Stimulated activated CD4-positive, alpha-beta T cell treated with anti-CD3 and anti-CD28 coated beads, TNF-alpha, amount 100 ng/mL, for 1 hour (primary cell): ENCODE results near the gene MACF1.

Experiments used
- DNase-seq, 3 donors: peaks; one replicate each; pipeline ENCODE4 v3.0.0-alpha.2; 2020; ENCODE audit warnings: low read depth in 3 of 3, low spot score in 1 of 3

Gene MACF1

DNA sequence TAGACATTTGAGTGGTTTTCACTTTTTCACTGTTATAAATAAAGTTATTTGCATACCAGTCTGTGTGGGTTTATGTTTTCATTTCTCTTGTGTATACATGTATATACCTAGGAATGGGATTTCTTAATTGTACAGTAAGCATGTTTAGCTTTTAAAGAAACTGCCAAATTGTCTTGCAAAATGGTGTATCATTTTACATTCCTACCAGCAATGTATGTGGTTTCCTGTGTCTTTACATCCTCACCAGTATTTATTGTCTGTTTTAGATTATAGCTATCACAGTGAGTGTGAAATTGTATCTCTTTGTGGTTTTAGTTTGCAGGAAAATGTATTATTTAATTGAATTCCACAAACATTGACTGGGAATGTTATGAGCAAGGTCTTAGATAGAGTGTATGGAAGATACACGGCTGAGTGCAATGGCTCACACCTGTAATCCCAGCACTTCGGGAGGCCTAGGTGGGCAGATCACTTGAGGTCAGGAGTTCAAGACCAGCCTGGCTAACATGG lies 57.3 kb downstream of the MACF1 start:
- no peak for DNase-seq

DNA sequence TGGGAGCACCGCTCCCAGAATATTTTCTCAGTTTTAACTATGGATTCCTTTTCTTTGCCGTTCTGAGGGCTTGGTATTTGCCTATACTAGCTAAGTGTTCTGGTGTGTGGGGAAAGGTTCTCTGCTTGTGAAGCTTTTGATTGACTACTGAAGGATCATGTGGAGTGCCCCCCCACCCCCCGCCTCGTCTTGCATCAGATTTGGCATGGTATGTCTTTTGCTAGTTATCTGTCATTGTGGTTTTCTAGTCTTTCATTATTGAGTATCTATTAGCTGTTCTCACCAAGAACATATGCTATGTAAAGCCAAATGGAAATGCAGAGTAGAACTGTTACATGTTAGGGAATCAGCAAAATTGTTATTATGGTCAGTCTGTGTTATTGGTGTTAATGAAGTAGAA lies 58.3 kb downstream of the MACF1 start:
- no peak for DNase-seq

DNA sequence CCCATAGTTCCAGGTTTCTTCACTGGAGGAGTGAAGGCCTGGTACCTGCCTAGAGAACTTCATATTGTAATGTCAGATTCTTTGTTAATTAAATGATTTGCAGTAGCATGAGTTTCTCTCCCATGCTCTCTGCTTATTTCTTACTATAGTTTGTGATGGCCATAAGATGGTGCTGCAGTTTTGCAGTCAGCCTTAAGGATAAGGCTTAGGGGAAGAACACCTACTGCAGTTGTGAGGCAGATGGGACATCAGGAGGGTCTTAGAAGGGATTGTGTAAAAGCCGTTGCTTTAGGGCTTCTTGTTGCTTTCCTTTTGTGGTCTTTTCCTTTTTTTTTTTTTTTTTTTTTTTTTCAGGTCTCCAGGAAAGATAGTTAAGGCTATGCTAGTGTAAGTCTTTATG lies 61.8 kb downstream of the MACF1 start:
- DNase-seq = no peak

DNA sequence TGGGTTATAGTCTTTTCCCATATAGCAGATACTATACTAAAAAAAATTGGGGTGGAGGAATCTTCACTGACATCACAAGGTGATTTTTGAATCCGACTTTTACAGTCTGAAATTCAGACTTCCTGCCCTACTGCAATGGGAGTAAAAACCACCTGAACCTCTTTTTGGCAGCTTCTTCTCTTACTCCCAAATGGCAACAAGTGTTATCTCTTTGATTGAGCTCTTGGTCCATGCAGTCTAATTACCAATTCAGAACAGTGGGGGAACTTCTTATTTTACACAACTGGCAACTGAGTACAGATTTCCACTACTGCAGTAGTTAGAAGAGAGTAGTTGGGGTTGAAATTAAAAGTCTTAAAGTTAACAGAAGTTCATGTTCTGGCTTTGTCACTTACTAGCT lies 62.3 kb downstream of the MACF1 start:
- no peak for DNase-seq

DNA sequence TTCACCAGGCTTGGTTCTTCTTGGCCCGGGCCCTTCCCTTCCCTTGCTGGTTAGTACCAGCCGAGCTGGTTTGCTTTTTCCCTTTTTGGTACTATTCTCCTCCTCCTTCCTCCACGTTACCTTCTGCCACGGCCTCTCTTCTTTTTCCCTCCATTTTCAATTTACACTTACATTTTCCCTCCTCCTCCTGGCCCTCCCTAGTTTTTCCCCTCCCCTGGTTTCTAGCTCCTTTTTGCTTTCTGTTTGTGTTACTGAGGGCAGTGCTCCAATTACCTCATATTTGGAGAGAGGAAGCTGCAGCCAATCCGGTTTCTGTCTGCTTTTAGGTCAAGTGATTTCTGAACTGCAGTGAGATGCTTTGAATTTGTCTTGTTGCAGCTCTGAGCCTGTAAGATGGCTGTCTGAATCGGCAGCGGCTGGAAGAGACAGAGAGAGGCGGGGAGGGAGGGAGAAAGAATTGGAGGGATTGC lies 63.7 kb downstream of the MACF1 start:
- DNase-seq = no peak

DNA sequence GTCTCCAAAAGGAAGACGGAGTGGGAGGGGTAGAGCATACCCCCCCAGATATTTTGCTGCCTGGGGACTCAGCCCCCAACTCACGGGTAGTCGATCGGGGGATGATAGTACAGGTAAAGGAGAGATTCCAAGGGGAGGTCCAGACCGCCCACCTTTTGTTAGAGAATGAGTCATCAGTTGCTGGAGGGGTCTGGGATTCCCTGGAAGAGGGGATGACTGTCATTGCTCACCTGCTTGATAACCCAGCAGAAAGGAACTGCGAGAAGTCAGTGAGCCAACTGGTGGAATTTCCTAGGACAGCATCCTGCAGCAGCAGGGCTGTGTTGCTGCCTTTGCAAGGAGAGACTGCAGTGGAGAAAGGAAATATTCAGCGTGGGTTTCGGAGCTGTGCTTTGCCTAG lies 64.4 kb downstream of the MACF1 start:
- DNase-seq = no peak

DNA sequence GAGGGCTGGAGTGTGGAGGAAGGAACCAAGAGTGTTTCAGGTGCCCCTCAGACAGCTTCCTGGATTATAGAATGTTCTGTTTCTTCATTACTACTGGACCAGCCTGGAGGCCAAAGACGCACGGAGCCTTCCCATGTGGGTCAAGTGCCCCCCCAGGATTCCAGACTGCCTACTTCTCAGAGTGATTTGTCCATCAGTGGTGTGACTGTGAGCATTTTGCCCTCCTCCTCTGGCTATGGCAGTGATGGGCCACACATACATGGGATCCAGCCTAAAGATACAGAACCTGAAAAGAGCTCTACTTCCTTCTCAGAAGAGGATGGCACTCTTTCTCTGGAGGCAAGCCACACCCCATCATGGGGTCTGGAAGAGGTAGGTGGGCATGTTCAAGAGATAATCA lies 64.9 kb downstream of the MACF1 start:
- no peak for DNase-seq

DNA sequence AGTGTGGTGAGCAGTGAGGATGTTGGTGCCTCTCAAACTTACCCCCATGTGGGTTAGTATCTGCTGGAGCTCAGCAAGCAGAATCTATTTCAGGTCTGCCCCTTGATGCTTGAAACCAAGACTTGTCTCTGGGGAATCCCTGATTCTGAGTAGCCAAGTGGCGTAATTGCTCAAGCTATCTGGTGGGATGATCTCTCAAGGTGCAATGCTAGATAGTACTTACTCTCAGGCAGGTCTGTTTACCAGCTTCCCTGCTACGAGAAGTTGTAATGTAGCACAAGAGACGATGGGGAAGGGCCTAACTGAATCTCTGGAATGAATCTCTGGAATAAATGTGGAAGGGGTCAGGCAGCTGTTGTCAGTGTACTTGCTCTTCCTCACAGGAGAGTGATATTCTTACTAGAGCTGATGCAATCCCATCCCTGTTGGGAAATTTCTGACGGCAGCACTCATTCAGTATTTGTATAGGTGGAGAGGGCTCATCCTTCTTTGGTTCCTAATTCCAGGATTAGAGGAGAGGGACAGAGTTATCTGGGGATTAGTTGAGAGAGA lies 65.4 kb downstream of the MACF1 start:
- DNase-seq = no peak

DNA sequence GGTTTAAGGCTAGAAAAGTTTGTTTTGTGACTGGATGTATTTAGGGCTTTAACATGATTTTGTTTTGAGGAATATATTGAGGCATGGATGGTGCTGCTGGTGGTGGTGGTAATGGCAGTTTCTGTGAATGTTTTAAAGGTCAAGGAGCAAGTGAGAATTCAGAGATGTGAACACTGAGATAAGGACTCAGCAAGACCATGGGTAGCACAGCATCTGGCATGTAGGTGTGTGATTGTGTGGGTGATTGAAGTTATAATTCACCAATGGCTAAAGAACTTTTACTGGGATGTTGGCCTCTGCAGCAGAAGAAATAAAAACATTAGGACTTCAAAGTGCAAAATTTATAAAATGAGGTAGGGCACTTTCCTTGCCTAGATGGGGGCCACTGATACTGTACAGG lies 65.9 kb downstream of the MACF1 start:
- DNase-seq = no peak

DNA sequence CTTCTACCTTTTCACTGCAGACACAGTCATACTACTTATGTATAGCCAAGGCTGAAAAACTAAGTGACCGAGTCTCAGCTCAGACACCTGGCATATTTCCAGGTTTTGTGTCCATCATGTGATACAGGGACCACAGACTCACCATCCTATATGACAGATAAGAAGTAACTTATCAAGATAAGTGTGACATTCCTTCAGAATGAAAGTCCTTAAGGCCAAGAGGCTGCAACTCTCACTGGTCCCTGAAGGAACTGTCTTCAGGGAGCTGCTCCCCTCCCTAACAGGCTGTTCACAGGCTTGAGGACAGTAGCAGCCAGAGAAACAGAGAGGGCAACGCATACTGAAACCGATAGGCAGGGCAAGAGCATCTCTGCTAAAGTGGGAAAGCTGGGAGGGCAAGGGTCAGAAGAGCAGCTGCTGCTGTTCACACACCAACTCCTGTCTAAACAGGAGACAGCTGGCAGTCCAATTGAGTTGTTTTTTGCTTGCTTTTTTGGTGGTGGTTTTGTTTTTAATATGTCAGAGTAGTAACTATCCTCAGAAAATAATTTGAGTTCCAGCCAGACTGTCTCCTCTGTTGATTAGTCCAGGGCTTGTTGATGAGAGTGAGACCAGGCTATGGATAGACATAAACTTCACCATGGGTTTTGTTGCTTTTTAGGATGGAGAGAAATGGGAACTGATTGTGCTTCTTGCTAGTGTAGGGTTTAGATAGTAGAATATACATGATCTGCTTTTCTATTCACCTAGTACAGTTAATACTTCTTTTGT lies 67.7 kb downstream of the MACF1 start:
- no peak for DNase-seq

DNA sequence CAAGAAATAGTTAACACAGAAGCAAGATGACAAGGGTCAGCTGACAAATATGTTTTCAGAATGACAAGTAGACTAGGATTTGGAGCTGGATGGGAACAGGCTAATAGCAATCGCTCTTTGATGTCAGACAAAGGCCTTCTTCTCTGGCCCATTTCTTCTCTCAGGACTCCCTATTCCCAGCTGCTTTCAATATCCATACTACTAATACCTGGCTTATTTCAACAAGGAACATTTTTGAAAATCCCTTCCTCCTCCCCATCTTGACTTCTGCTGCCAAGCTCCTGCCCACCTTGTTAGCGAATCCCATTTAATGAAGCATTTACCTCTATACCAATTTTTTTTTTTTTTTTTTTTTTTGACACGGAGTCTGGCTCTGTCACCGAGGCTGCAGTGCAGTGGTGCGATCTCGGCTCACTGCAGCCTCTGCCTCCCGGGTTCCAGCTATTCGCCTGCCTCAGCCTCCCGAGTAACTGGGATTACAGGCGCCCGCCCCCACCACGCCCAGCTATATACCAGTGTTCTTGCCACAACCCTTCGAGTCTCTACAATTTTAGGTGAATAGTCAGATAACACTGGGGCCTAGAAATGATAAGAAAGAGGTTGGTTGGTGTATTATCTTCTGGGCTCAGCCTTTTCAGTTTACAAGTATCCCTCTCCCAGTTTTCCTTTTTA lies 68.4 kb downstream of the MACF1 start:
- no peak for DNase-seq

DNA sequence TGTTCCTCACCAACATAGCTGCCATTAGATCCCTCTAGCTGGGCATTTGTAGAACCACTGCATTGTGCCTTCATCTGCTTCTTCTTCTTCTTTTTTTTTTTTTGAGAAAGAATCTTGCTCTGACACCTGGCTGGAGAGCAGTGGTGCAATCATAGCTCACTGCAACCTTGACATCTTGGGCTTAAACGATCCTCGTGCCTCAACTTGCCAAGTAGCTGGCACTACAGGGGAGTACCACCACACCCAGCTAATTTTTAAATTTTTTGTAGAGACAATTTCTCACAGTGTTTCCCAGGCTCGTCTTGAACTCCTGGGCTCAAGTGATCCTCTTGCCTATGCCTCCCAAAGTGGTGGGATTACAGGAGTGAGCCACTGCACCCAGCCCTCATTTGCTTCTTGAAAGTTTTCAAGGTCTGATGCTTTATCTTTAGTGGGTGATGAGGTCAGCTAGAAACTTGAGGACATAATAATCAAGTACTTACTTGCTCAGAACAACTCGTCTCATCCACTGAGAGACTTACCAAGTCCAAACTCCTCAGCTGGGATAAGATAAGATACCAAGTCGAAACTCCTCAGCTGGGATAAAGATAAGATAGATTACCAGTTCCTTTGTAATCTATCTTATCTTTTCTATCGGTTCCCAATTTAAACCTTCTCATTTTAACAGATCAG lies 71.5 kb downstream of the MACF1 start:
- no peak for DNase-seq

DNA sequence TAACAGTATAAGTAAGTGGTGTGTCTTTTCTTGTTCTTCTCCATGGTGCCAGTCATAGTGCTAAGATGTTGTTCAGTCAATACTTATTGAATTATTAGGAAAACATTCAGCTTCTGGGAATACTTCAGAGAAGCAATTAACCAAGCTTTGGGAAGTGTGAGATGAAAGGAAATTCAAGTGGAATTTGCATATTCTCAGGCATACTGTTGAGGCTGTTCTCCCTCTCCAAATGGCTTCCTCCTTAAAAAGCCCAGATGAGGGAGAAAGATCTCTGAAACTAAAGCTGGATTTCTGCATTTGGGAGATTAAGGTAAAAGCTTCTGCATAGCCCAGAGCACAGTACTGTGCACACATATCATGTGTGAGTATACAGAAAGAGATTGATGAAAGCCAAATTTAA lies 73.4 kb downstream of the MACF1 start:
- DNase-seq = no peak

DNA sequence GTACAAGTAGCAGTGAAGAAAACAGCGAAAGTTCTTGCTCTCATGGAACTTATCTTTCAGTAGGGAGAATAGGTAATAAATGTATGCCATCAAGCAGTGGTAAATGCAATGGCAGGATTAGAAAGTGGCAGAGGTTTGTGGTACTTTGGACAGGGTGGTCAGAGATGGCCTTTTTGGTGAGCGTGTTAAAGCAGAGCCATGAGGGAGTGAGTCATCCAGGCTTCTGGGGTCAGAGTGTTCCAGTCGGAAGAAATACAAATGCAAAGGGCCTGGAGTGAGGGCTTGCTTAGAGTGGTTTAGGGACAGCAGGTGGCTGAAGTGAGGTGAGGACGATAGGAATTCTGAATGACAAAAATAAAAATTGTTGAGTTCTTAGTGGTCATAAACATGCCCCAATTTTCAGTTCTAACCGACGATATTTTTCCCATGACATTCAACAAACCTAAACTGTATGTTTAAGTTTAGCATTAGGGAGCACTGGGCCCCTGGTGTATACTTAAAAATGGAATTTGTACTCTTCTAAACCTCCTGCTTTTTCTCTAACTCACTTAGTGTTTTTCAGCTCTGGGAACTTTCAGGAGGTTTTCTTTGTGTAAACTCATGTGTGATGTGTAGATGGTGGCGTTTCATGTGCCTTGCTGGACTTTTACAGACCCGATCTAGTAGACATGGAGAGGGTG lies 78.2 kb downstream of the MACF1 start:
- no peak for DNase-seq

DNA sequence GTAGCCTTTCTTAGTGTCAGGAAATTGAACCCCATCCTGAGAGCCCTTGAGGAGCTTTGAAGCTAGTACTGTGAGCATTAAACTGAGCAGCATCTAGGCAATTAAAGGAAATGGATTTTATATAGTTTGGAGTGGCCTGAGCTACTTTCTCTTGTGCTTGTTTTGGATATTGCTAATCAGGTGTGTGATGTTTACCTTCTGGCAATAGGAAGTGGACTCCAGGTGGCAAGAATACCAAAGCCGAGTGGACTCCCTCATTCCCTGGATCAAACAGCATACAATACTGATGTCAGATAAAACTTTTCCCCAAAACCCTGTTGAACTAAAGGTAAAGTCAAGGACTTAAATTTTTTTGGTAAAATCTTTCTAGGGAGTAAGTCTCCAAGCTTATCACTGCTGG lies 79.4 kb downstream of the MACF1 start:
- DNase-seq = no peak

DNA sequence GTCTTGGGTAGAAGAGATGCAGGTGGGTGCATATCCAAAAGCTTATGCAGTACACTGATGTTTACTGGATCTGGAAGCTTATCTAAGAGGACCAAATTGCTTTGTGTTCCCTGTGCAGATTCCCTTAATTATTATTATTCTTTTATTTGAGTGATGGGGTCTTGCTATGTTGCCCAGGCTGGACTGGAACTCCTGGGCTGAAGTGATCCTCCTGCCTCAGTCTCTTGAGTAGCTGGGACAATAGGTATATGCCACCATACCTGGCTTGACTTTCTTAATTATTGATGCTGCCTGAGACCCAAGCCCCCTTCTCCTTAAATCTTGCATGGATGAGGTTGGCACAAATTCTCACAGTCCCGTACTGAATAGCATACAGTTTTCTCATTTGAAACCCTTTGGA lies 83.0 kb downstream of the MACF1 start:
- no peak for DNase-seq

DNA sequence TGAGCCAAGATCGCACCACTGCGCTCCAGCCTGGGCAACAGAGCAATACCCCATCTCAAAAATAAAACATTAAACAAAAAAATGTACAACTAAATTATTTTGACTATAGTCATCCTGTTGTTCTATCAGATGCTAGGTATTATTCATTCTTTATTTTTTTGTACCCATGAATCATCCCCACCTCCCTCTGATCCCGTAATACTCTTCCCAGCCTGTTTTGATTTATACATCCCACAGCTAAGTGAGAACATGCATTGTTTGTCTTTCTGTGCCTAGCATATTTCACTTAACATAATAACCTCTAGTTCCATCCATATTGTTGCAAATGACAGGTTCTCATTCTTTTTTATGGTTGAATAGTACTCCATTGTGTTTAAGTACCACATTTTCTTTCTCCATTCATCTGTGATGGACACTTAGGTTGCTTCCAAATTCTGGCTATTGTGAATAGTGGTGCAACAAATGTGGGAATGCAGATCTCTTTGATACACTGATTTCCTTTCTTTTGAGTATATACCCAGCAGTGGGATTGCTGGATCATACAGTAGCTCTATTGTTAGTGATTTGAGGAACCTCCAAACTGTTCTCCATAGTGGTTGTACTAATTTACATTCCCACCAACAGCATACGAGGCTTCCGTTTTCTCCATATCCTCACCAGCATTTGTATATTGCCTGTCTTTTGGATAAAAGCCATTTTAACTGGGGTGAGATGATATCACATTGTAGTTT lies 84.4 kb downstream of the MACF1 start:
- no peak for DNase-seq

DNA sequence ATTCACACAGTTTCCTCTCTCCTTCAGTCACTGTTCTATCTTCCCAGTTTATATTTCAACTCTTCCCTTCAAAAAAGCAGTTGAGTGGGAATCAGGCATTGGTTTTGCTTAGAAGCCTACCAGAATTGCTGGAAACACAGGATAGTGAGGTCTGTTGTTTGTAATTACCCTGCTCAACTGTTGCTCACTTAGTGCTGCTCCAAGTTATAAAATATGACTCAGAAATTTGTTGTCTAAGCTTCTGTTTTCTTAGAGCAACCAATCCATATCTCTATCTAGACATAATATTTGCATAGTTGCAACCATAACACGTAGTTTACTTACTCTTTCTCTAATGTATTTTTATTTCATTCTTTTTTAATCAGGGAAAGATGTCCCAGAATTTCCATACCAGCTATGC lies 87.9 kb downstream of the MACF1 start:
- DNase-seq = no peak

DNA sequence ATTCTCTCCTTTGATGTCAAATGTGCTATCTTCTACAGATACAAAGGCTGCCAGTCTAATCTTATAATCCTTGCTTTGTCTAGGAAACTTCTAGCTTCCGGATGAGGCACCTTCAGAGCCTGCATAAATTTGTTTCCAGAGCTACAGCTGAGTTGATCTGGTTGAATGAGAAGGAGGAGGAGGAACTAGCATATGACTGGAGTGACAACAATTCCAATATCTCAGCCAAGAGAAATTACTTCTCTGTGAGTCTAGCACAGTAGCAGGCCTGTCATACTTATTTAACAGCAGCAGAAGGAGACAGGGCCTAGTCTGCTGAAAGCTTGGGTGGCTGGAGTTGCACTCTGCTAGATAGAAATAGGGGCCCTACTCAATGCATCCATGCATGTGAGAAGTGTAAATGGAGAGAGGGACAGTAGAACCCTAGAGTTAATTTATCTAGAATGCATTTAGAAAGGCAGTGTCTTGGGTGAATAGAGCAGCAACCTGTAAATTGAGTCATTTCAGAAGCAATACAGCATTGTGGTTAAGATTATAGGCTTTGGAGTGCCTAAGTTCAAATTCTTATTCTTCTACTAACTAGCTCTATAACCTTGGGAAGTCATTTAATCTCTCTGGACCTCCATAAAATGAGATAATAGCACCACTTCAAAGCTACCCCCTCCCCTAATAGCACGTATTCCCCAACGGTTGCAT lies 89.0 kb downstream of the MACF1 start:
- no peak for DNase-seq

DNA sequence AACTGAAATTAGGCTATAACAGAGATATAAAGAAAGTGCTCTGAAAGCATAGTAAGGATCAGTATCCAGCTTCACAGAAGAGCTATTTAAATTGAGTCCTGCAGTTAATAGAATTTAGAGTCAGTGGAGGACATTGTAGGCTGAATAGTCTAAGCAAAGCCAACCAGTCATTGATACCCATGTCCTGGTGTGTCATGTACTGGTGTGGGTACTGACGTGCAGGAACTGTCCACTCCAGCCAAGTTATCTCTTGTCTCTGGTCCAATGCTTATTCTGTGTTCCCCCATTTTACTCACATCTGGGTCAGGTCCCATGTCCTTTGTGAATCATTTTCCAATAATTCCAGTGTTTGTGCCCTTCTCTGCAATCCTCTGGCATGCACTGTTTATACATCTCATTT lies 90.0 kb downstream of the MACF1 start:
- no peak for DNase-seq
